HG03064 (cell line): ENCODE data around the gene LRP3.
"Not testable (repeated sequence)": the region's sequence is repeated elsewhere in the genome, so short reads cannot be mapped to it uniquely, and the experiment has no call there.

Experiments used
- ATAC-seq: cut with Tn5 transposase; IDR thresholded peaks from one replicate; pipeline ENCODE4 v1.9.1; 2021; ENCODE audit warnings: low read depth; ENCODE audit not compliant: unreplicated experiment

The LRP3 gene

GRCh38 chr19:33175886-33176669, 18.1 kb upstream of the LRP3 start:
- ATAC-seq: peak; percentile 4

DNA sequence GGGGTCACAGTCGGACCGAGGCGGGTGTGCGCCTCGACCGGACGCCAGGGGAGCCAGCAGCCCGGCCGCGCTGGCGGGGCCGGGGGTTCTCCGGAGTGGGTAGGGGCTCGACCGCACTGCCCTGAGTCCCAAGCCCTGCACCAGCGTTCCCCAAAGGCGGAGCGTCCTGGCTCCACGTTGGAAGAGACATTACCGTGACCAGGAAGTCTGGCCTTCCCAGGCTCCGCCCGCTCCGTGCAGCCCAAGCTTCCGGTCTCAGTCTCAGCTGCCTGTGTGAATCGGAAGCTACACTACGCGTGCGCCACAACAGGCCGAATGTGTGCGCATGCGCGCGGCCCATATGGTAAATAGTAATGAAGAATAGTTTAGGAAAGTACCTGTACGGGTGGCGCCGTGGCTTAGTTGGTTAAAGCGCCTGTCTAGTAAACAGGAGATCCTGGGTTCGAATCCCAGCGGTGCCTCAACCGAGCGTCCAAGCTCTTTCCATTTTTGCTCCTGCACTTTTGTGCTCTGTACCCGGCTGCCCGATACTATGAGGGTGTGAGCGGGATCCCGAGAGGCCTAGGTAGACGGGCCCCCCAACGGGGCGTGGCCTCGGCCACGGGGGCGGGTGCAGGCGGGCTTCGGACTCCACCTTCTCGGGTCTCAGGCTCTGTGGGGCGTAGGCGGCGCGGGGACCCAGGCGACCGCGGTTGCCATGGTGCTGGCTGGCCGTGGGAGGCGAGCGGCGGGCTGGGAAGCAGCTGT, 17.3 kb upstream of the LRP3 start:
- peak; percentile 73 for ATAC-seq

DNA sequence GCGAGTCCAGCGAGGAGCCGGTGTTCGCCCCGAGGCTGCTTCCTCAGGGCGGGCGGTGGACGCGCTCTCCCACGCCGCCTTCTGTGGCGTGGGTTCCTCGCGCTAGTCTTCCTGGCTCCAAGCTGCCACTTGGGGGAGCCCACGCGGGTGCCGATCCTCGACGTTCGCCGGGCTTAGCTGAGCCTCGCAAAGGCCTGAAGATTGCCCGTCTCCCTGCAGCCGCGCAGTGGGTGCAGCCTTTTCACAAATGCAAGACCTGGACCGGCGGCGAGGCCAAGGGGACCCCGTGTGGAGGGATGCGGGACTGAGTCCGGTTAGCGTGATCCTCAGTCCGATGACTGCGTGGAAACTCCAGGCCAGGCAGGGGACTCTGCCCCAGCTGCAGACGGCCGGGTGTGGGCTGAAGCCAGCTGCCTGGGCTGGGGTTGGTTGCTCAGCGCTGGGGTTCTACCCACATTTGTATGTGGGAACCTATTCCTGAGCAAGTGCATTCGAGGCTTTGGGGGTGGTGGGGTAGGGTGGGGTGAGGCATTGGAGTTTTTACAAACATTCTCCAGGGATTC, 16.6 kb upstream of the LRP3 start:
- no peak for ATAC-seq

- ATAC-seq: no peak
Measured at GRCh38 chr19:33186431-33187182, 7.5 kb upstream of the LRP3 start.

- no peak for ATAC-seq
Measured at GRCh38 chr19:33187183-33187540, 7.0 kb upstream of the LRP3 start.

DNA sequence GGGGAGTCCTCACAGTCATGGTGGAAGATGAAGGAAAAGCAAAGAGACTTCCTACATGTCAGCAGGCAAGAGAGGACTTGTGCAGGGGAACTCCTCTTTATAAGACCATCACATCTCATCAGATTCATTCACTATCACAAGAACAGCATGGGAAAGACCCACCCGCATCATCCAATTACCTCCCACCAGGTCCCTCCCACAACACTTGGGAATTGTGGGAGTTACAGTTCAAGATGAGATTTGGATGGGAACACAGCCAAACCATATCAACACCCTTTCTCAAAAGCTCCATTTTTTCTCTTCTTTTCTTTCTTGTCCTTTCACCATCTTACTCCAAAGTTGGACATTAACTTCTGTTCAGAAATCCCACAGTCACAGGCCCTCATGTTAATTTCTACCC, 4.7 kb upstream of the LRP3 start:
- ATAC-seq: no peak

DNA sequence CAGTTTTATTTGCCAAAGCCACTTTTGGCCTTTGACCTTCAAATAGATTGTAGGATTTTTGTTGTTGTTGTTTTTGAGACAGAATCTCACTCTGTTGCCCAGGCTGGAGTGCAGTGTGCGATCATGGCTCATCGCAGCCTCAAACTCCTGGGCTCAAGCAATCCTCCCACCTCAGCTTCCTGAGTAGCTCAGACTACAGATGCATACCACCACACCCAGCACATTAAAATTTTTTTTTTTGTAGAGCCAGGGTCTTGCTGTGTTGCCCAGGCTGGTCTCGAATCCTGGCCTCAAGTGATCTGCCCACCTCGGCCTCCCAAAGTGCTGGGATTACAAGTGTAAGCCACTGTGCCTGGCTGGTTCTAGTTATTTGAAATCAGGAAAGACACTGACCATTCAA, 3.0 kb upstream of the LRP3 start:
- ATAC-seq: not testable (repeated sequence)

DNA sequence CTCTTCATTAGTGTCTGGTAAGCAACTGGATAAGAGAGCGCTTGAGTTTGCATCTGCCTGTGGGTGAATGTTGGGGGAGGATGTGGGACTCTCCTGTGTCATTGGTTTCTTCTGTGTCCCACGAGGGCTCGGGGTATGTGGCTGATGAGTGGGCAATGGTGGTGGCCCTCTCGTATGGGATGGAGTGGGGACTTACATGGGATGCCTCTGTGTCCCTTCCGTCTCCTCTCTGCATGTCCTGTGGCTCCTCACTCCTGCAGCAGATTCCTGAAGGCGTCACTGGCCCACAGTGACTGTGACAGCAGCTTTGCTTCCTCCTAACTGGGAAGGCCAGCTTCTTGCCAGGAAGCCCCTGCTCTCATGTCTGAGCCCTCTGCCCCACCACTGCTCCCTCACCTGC, 2.6 kb upstream of the LRP3 start:
- ATAC-seq: no peak

DNA sequence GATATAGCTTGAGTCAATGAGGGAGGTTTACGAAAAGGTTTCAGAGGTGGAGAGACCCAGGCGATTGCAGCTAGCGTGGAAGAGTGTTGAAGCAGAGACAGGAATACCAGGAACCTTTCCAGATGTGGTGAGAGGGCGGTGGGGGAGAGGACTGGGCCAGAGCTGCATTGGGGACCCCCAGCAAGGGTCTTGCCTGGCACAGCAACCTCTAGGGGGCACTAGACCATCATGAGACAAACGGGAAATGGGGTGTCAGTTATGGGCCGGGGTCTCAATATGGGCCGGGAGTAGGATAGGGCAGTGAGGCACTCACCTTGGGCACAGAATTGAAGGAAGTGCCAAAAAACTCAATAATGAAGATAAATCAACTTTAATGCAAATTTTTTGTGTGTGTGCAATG, 2.1 kb upstream of the LRP3 start:
- ATAC-seq: no peak

DNA sequence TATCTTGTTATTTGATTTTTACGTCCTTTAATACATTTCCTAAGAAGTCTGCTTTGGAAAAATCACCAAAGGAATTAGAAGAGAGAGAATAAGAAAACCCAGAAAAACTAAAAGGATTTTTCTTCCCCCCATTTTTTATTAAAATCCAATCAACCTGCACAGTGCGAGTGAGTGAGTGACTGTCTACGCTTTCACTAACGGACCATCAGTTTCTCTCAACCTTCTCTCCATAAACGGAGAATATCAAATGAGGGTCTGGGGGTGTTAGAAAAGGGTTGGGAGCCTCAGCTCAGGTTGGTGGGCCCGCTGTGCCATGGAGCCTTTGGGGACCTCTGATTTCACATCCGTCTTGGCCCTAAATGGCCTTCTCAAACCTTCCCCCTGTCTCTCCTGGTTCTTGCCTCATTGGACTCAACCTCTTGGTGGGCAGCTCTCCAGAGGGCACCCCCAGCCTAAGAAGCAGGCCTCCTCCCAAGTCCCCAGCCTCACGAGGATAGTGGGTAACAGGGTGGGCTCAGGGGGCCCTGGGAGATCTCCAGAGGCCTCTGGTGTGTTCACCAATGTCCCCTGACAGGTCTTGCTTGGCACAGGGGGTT, 763 bp upstream of the LRP3 start:
- no peak for ATAC-seq

DNA sequence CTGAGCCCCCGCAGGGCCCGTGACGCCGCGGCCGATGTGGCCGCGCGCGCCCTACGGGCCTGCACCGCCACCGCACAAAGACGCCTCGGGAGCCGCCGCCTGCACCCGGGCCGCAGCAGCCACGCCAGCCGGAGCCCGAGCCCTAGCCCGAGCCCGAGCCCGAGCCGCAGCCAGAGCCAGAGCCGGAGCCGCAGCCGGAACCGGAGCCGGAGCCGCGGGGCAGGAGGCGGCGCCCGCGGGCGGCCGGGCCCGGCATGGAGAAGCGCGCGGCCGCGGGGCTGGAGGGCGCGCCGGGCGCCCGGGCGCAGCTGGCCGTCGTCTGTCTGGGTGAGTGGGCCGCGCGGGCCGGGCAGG, 379 bp downstream of the LRP3 start:
- no peak for ATAC-seq

DNA sequence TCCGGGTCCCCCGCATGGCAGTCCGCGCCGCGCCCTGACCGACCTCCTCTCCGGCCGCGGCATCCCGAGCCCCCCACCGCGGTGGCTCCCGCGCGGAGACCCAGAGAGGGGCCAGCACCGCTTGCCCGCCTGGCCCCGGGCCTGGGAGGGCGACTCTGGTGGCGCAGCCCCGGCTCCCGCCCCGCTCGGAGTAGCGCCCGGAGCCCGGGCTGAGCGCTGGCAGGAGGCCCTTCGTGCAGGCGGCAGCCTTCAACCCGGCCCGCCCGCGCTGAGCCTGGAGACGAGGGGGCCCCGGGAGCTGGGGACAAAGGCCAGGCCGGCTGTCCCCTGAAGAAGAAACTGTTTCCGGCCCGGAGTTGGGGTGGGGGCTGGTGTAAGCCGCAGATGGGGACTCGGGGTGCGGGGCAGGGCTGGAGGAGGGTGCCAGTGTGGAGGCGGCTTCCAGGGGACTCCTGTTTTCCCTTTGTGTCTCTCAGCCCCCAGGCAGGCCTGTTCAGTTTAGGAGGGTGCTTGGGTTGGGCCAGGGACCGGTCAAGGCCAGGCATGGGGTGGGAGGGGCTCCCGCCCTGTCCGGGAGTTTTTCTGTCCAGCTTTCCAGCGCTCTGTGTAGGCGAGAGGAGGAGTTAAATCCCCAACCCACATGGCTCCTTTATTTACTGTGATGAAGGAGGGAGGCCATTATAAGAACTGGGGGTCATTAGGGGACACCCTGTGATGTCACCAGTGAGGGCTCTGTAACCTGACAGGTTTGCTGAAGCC, 935 bp downstream of the LRP3 start:
- no peak for ATAC-seq

DNA sequence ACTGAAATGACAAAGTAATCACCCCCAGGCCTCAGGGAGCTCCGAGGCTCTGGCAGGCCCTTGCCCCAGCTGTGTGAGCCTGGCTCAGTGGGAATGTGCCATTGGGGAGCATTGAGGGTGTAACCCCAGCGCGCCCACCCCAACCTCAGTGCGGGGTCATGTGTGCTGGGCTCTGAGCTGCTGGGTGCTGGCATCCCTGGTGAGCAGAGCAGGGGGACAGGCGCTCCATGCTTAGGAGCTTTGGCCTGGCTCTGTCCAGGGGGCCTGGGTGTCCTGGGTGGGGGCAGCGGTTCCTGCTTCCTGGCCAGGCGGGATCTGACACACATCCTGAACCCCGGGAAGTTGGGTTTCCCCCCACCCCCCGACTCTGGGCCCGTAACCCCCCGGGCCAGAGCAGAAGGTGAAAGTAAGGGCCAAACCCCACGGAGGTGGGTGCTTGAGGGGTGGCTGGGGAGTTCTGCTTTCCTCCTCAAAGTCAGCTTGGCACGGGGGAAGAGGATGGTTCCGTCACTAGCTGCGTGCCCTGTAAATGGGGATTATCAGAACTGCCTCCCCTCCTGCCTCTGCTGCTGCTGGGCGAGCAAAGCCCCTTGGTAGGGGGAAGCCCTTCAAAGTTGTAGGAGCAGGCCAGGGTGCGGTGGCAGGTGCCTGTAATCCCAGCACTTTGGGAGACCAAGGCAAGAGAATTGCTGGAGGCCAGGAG, 1.7 kb downstream of the LRP3 start:
- no peak for ATAC-seq

DNA sequence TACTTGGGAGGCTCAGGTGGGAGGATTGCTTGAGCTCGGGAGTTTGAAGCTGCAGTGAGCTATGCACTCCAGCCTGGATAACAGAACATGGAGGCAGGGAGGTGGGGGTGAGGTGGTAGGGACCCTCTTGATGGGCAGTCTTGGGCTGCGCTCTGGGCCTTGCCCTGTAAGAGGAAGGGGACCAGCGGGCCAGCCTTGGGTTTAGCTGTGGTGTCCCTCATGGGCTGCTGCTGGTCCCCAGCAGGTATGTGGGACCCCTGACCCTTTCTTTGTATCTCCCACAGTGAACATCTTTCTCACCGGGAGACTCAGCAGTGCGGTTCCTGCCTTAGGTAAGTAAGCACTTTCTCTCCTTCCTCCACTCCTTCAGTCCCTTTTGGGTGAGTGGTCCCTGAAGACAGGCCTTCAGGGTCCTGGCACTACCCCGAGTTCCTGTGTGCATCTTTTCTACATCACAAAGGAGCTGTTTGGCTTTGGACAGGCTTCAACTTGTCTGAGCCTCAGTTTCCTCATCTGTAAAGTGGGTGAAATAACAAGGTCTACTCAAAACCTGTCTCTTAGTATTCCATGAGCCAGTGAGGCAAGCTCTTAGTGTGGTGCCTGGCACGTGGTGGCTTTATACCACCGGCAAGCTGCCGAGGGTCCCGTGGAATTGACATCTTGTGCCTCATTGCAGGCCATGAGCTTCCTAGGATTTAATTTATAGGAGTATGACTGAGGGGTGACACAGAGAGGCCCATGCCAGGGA, 2.5 kb downstream of the LRP3 start:
- ATAC-seq: no peak

- ATAC-seq: no peak
Measured at GRCh38 chr19:33197591-33198000, 3.5 kb downstream of the LRP3 start.

GRCh38 chr19:33198169-33198568, 4.0 kb downstream of the LRP3 start:
- no peak for ATAC-seq

DNA sequence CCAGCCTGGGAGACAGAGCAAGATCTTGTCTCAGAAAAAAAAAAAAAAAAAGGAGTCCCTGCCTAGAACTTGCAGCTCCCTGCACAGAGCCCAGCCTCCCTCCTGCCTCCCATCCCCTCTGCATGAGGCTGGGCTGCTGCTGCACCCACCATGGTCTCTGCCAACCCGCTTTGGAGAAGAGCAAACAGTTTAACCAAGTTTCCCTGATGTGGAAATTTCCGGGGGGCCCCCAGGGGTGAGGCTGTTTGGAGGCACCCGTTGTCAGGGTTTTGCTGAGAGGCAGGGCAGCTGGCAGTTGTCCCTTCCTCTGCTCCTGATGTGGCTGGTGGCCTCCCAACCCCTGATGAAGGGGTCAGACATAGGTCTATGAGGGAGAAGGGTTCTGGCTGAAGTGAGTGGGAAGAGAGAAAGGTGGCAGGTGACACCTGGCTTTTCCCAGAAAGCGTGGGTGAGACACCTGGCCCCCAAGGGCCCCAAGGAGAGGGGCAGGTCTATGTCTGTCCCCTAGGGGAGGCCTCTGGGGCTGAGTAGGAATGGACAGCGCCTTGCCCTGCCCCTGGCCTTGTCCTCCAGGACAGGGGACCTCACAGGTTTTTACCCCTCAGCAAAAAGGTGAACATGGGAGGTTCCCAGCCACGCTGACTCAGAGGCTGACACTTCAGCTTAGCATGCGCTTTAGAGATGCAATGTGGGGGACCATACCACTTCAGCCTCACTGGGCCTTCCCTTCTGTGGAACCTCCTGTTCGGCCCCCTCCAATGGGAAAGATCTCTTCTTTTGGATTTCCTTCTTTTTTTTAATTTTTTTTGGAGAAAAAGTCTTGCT, 5.5 kb downstream of the LRP3 start:
- no peak for ATAC-seq

DNA sequence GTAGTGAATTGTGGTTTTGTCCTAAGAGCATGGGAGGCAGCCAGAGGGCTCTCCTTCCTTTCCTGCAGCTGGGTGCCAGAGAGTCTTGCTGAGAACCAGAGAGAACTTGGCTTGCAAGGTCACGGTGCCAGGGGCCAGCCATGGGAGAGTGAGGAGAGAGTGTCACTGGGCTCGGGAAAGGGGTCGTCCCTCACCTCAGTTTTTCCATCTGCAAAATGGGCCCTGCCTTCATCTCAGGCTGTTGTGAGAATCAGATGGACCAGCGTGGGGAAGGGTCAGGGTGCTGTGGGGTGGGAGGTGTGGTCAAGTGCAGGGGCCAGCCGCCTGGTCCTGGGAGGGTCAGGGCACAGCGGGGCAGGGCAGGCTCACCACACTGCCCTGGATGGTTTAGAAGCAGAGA, 7.3 kb downstream of the LRP3 start:
- ATAC-seq: no peak
